ENCODE data around the gene SPATS2. TPM values are rescaled to one million over a fixed set of nuclear protein-coding genes. Genes with fewer than 3 reads are reported as not detected.
A peak's percentile ranks its signal among the peaks of the same experiment; 100 is the strongest.

SPATS2 gene
- total and polyA plus RNA-seq, 10 of the 15 experiments (the other 5 are each of a cell fraction or from before 2014, with no cell fraction given): 9.0 to 54.2 (median 27.5) TPM

DNA sequence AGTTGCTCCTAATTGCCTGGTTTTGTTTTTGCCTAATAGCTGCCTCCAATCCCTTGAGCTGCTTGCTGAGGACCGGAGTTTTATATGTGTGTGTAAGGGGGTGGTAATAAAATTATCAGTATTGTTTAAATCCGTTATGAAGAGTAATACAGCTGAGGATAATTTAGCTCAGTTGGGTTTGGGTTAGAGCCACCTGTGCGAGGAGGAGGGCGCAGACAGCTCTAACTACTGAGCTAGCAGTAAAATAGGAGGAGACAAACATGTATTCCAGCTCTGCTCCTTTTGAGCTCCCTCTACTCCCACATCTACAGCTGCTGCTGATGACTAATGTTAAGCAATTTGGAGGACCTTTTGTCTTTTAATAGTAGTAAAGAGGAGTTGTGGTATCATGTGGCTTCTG is 61.5 kb downstream of the SPATS2 start (continued):
- TF ChIP-seq, protein P1, sequence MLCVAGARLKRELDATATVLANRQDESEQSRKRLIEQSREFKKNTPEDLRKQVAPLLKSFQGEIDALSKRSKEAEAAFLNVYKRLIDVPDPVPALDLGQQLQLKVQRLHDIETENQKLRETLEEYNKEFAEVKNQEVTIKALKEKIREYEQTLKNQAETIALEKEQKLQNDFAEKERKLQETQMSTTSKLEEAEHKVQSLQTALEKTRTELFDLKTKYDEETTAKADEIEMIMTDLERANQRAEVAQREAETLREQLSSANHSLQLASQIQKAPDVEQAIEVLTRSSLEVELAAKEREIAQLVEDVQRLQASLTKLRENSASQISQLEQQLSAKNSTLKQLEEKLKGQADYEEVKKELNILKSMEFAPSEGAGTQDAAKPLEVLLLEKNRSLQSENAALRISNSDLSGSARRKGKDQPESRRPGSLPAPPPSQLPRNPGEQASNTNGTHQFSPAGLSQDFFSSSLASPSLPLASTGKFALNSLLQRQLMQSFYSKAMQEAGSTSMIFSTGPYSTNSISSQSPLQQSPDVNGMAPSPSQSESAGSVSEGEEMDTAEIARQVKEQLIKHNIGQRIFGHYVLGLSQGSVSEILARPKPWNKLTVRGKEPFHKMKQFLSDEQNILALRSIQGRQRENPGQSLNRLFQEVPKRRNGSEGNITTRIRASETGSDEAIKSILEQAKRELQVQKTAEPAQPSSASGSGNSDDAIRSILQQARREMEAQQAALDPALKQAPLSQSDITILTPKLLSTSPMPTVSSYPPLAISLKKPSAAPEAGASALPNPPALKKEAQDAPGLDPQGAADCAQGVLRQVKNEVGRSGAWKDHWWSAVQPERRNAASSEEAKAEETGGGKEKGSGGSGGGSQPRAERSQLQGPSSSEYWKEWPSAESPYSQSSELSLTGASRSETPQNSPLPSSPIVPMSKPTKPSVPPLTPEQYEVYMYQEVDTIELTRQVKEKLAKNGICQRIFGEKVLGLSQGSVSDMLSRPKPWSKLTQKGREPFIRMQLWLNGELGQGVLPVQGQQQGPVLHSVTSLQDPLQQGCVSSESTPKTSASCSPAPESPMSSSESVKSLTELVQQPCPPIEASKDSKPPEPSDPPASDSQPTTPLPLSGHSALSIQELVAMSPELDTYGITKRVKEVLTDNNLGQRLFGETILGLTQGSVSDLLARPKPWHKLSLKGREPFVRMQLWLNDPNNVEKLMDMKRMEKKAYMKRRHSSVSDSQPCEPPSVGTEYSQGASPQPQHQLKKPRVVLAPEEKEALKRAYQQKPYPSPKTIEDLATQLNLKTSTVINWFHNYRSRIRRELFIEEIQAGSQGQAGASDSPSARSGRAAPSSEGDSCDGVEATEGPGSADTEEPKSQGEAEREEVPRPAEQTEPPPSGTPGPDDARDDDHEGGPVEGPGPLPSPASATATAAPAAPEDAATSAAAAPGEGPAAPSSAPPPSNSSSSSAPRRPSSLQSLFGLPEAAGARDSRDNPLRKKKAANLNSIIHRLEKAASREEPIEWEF (IDR thresholded peaks at IDR 0.05; ENCODE audit: insufficient replicate concordance, low read depth, low read length): peak; percentile 41
- peak in 1 of 2 experiments; percentile 37; a peak in 1 of 4 replicates for TF ChIP-seq IKZF2 (IDR thresholded peaks at IDR 0.05)

DNA sequence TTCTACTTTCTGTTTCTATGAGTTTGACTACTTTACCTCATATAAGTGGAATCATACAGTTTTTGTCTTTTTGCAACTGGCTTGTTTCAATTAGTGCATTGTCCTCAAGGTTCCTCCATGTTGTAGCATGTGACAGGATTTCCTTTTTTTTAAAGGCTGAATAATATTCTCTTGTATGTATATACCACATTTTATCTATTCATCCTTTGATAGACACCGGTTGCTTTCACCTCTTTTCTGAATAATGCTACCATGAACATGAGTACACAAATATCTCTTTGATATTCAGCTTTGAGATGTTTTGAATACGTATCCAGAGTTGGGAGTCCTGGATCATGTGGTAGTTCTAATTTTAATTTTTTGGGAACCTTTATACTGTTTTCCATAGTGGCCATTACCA is 65.4 kb downstream of the SPATS2 start:
- ATAC-seq: no peak
- H3K4me3 ChIP-seq: no peak overlapping the region
- ChIA-PET RAD21 (ENCODE audit: unreplicated experiment) (no interaction called here), CTCF (interaction anchor here (1.7 kb wide), 1 partner anchor 50 kb away, joined by 4 read pairs; no protein-coding TSS in a partner anchor), SMC1A (ENCODE audit: uncharacterized antibody, unreplicated experiment) (interaction anchor here (1.0 to 2.2 kb wide), 4 partner anchors 11 to 79 kb away, joined by 3 to 7 read pairs (median 4); no protein-coding TSS in a partner anchor), POLR2A (no interaction called here)
- peaks cover 32% of the 10 kb centered on the region for H3K79me2 ChIP-seq (ENCODE audit: control insufficient read depth, insufficient read depth, low read length)
- H3K4me1 ChIP-seq (ENCODE audit: control insufficient read depth, insufficient read depth, low read length): peaks cover 20% of the 10 kb centered on the region
- H4K20me1 ChIP-seq (ENCODE audit: control insufficient read depth, insufficient read depth): no peaks in the 10 kb centered on the region
- in situ Hi-C loops (cut with MboI): no loop called here
- no peaks in the 10 kb centered on the region; a peak in 1 of 4 replicates for H3K36me3 ChIP-seq (ENCODE audit: control insufficient read depth in 2 of 2, insufficient read depth in 2 of 2, low read length in 1 of 2)
- H2AFZ ChIP-seq (ENCODE audit: control insufficient read depth, low read depth, low read length): no peak overlapping the region
- no peaks in the 10 kb centered on the region for H3K27me3 ChIP-seq (replicated peaks in 1 of 2; ENCODE audit: control insufficient read depth in 2 of 2, insufficient read depth in 2 of 2, low read length in 1 of 2)
- no peaks in the 10 kb centered on the region; the same call in 1 of the 3 replicates for H3K9me3 ChIP-seq (replicated peaks; ENCODE audit: control insufficient read depth, insufficient read depth, low read length)
- H3K9ac ChIP-seq (ENCODE audit: control insufficient read depth, insufficient read depth, low read length): no peak overlapping the region
- no peak overlapping the region for H3K27ac ChIP-seq (ENCODE audit: control insufficient read depth, insufficient read depth)
- 97% methylated on average over 2 of the region's 2 CpGs for WGBS (ENCODE audit: insufficient coverage, insufficient replicate concordance, low lambda C conversion rate, missing lambda C conversion rate)
- intact Hi-C loops (cut with micrococcal nuclease; ENCODE audit: unreplicated experiment): no loop called here
- FAIRE-seq: peak; percentile 35
- no TSS peak for BruUV-seq (replicated peaks)
- H3K4me2 ChIP-seq (ENCODE audit: control insufficient read depth, insufficient read depth): no peak overlapping the region
- DNase-seq (ENCODE audit: low read depth, low spot score): no peak
- TF ChIP-seq EZH2 (IDR thresholded peaks at IDR 0.05; ENCODE audit: borderline replicate concordance, control insufficient read depth, low read depth, low read length): no peak
- TF ChIP-seq NFIC (IDR thresholded peaks at IDR 0.05; ENCODE audit: low read depth, low read length): no peak
- TF ChIP-seq PML (IDR thresholded peaks at IDR 0.05; ENCODE audit: low read length): no peak
- no peak for TF ChIP-seq NFYB (IDR thresholded peaks at IDR 0.05; ENCODE audit: insufficient read depth, low read depth, low read length)
- TF ChIP-seq, protein P2, sequence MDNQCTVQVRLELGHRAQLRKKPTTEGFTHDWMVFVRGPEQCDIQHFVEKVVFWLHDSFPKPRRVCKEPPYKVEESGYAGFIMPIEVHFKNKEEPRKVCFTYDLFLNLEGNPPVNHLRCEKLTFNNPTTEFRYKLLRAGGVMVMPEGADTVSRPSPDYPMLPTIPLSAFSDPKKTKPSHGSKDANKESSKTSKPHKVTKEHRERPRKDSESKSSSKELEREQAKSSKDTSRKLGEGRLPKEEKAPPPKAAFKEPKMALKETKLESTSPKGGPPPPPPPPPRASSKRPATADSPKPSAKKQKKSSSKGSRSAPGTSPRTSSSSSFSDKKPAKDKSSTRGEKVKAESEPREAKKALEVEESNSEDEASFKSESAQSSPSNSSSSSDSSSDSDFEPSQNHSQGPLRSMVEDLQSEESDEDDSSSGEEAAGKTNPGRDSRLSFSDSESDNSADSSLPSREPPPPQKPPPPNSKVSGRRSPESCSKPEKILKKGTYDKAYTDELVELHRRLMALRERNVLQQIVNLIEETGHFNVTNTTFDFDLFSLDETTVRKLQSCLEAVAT (IDR thresholded peaks at IDR 0.05): no peak
- no peak for TF ChIP-seq GATAD2B (conservative IDR thresholded peaks at IDR 0.05; ENCODE audit: low read depth)
- no peak for TF ChIP-seq ZNF622 (IDR thresholded peaks at IDR 0.05)
- no peak for TF ChIP-seq RELA (IDR thresholded peaks at IDR 0.05; ENCODE audit: borderline replicate concordance, partially characterized antibody)
- no peak for TF ChIP-seq KAT2A (conservative IDR thresholded peaks at IDR 0.05; ENCODE audit: control insufficient read depth, low read depth, low read length)
- TF ChIP-seq, protein P3, sequence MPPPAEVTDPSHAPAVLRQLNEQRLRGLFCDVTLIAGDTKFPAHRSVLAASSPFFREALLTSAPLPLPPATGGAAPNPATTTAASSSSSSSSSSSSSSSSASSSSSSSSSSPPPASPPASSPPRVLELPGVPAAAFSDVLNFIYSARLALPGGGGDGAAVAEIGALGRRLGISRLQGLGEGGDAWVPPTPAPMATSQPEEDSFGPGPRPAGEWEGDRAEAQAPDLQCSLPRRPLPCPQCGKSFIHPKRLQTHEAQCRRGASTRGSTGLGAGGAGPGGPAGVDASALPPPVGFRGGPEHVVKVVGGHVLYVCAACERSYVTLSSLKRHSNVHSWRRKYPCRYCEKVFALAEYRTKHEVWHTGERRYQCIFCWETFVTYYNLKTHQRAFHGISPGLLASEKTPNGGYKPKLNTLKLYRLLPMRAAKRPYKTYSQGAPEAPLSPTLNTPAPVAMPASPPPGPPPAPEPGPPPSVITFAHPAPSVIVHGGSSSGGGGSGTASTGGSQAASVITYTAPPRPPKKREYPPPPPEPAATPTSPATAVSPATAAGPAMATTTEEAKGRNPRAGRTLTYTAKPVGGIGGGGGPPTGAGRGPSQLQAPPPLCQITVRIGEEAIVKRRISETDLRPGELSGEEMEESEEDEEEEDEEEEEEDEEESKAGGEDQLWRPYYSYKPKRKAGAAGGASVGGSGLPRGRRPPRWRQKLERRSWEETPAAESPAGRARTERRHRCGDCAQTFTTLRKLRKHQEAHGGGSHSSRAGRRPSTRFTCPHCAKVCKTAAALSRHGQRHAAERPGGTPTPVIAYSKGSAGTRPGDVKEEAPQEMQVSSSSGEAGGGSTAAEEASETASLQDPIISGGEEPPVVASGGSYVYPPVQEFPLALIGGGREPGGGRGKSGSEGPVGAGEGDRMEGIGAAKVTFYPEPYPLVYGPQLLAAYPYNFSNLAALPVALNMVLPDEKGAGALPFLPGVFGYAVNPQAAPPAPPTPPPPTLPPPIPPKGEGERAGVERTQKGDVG (CRISPR knock-in tag; IDR thresholded peaks at IDR 0.05): no peak
- TF ChIP-seq TCF3 (IDR thresholded peaks at IDR 0.05; ENCODE audit: borderline replicate concordance, insufficient read depth, low read depth, low read length): no peak
